K562 (cell line): ENCODE measurements around the gene TMEM202. TPM values are rescaled to one million over a fixed set of nuclear protein-coding genes. Genes with fewer than 3 reads are reported as not detected.
"Not testable (repeated sequence)": the region's sequence is repeated elsewhere in the genome, so short reads cannot be mapped to it uniquely, and the experiment has no call there.

Experiments
- ATAC-seq: fragments of 200-7000 bp; cut with Tn5 transposase; 3 replicates; pipeline ENCODE4 v1.9.1; 2020; ENCODE audit warnings: moderate library complexity
- BruUV-seq: library from RNA; stranded (reverse); fragments of 400-500 nt; replicated peaks from 2 replicates; lab custom pipeline; 2021; lab: Mats Ljungman, UMichigan
- CTCF ChIA-PET: fragments of 300-600 bp; formaldehyde crosslinking; extraction: SDS; loops from one replicate; lab custom pipeline; 2021; ENCODE audit warnings: low intra/inter-chr PET ratio; lab: Yijun Ruan, JAX
- POLR2A ChIA-PET: fragments of 300-600, 350-650 bp; sonication (Branson Sonifier 250); formaldehyde crosslinking; extraction: SDS; loops from one replicate; lab custom pipeline; 2021; ENCODE audit warnings: antibody characterized with exemption, inconsistent platforms; lab: Yijun Ruan, JAX
- DNase-seq, 4 experiments: peaks; one replicate each; pipeline versions ENCODE4 v3.0.0 to v3.0.0-alpha.2; 2011 to 2018; ENCODE audit warnings: low spot score in 3 of 4, mixed read lengths in 3 of 4; ENCODE audit errors: extremely low read depth in 1 of 4
- FAIRE-seq: peaks from 2 replicates; lab custom pipeline; 2011; peaks lifted over from hg19 to GRCh38; lab: Jason Lieb, UNC
- H2AFZ ChIP-seq: 2 replicates; pipeline ENCODE4 v1.6.0; 2011; ENCODE audit warnings: low read depth, low read length, control low read depth, inconsistent platforms
- H3K27ac ChIP-seq: fragments of 200-600 bp; 3 replicates; pipeline ENCODE4 v1.8.0; 2011; ENCODE audit warnings: low read depth, mild to moderate bottlenecking, control low read depth, inconsistent platforms, low read length, moderate library complexity, mixed read lengths; ENCODE audit errors: extremely low read depth
- H3K27me3 ChIP-seq, 2 experiments: fragments of 300-600 bp in 1 of 2; 2 replicates in 1 of 2; 3 replicates in 1 of 2; pipeline versions ENCODE4 v1.6.0 to v1.8.0; 2011; ENCODE audit warnings: inconsistent platforms in 2 of 2, low read length in 2 of 2, mild to moderate bottlenecking in 1 of 2, mixed read lengths in 1 of 2, moderate library complexity in 1 of 2; ENCODE audit not compliant: control insufficient read depth in 2 of 2, insufficient read depth in 2 of 2
- H3K36me3 ChIP-seq: fragments of 300-600 bp; 3 replicates; pipeline ENCODE4 v1.8.0; 2011; ENCODE audit warnings: mild to moderate bottlenecking, low read length, inconsistent platforms; ENCODE audit not compliant: control insufficient read depth, insufficient read depth
- H3K4me1 ChIP-seq, 2 experiments: fragments of 200-600 bp in 1 of 2; replicated peaks in 1 of 2; 2 replicates in 1 of 2; 3 replicates in 1 of 2; pipeline versions ENCODE4 v1.5.1 to v1.8.0; 2011; ENCODE audit warnings: inconsistent platforms in 2 of 2, low read length in 2 of 2, mild to moderate bottlenecking in 1 of 2, mixed read lengths in 1 of 2, moderate library complexity in 1 of 2; ENCODE audit not compliant: control insufficient read depth in 2 of 2, insufficient read depth in 2 of 2
- H3K4me2 ChIP-seq: 2 replicates; pipeline ENCODE4 v1.6.1; 2011; ENCODE audit warnings: low read length, control low read depth, inconsistent platforms, mixed read lengths; ENCODE audit not compliant: insufficient read depth
- H3K4me3 ChIP-seq: fragments of 200-600 bp; sonication (generic), shearing (Covaris generic); 2 replicates; pipeline ENCODE4 v1.5.1; 2016; ENCODE audit warnings: control low read depth, inconsistent platforms
- H3K79me2 ChIP-seq: fragments of 200-600 bp; 3 replicates; pipeline ENCODE4 v1.8.0; 2011; ENCODE audit warnings: low read length, inconsistent platforms; ENCODE audit not compliant: control insufficient read depth, insufficient read depth
- H3K9ac ChIP-seq, 2 experiments: 2 replicates each; pipeline versions ENCODE4 v1.6.0 to v1.6.1; 2011; ENCODE audit warnings: low read depth in 2 of 2, low read length in 2 of 2, control low read depth in 1 of 2, inconsistent platforms in 1 of 2, mild to moderate bottlenecking in 1 of 2, mixed read lengths in 1 of 2; ENCODE audit not compliant: insufficient read depth in 1 of 2
- H3K9me1 ChIP-seq: one replicate; pipeline ENCODE4 v1.6.0; 2011; ENCODE audit warnings: inconsistent platforms, mild to moderate bottlenecking, low read length, moderate library complexity; ENCODE audit not compliant: control insufficient read depth, insufficient read depth
- H3K9me3 ChIP-seq: replicated peaks from 2 replicates; pipeline ENCODE4 v1.5.1; 2011; ENCODE audit warnings: low read depth, low read length, inconsistent platforms; ENCODE audit not compliant: control insufficient read depth, insufficient read depth
- H4K20me1 ChIP-seq: replicated peaks from 2 replicates; pipeline ENCODE4 v1.6.1; 2011; ENCODE audit warnings: low read length, inconsistent platforms, mixed read lengths; ENCODE audit not compliant: control insufficient read depth, insufficient read depth
- HMGXB4 ChIP-seq: sonication (generic); formaldehyde crosslinking; IDR thresholded peaks from 2 replicates; pipeline ENCODE4 v1.8.1; 2023; ENCODE audit warnings: mild to moderate bottlenecking, missing genetic modification reagents
- NKRF ChIP-seq: fragments of 450-650 bp; IDR thresholded peaks from 2 replicates; pipeline ENCODE4 v1.6.1; 2016; ENCODE audit warnings: borderline replicate concordance
- SMARCB1 ChIP-seq: IDR thresholded peaks from 2 replicates; pipeline ENCODE4 v1.6.1; 2011; ENCODE audit warnings: improper control_type of control experiment, low read depth; ENCODE audit not compliant: insufficient read length
- STAT6 ChIP-seq: sonication (generic); formaldehyde crosslinking; IDR thresholded peaks from 2 replicates; pipeline ENCODE4 v1.8.1; 2023; ENCODE audit warnings: mild to moderate bottlenecking, missing genetic modification reagents
- ZBTB49 ChIP-seq: sonication (generic); formaldehyde crosslinking; IDR thresholded peaks from 2 replicates; pipeline ENCODE4 v1.8.0; 2022; ENCODE audit warnings: missing genetic modification reagents, mild to moderate bottlenecking, borderline replicate concordance
- ZNF583 ChIP-seq: fragments of 250-450 bp; sonication (Bioruptor Pico); IDR thresholded peaks from 2 replicates; pipeline ENCODE4 v1.4.0; 2020
- WGBS: fragments of 100-300 bp; shearing (Covaris generic); methylation state at CpG from one replicate; pipeline ENCODE4 v1.1.6; 2016; ENCODE audit warnings: low coverage, mixed read lengths; ENCODE audit not compliant: insufficient coverage; ENCODE audit errors: missing lambda C conversion rate; 5-methylcytosine and 5-hydroxymethylcytosine counted together
- in situ Hi-C: fragments of 300-500 bp; cut with MboI; formaldehyde crosslinking; loops from 4 replicates; pipeline ENCODE4 v1.15.0; 2018; ENCODE audit warnings: inconsistent platforms, mixed read lengths
- intact Hi-C: fragments of 100-400 bp; cut with micrococcal nuclease; formaldehyde crosslinking; loops from 2 replicates; pipeline ENCODE4 v1.14.2; 2022
- polyA plus RNA-seq, 8 experiments: library from polyadenylated mRNA; depleted of rRNA in 4 of 8; stranded (reverse) in 5 of 8; unstranded in 3 of 8; fragments of >200 nt; fragmentation: Nextera tagmentation in 2 of 8; fragmentation: Illumina TruSeq in 1 of 8; extraction: Ambion mirVana in 2 of 8; extraction: Trizol in 1 of 8; gene quantifications; 2 replicates each; pipeline versions ENCODE4 v1.2.1 to v1.2.3, GENCODE V29; 2011 to 2014; ENCODE audit warnings: inconsistent platforms in 1 of 8, missing spikeins in 1 of 8
- total RNA-seq, 7 experiments: library from RNA; depleted of rRNA in 6 of 7; stranded (reverse); fragments of >200 nt in 6 of 7; fragmentation: Illumina TruSeq in 2 of 7; extraction: Trizol in 2 of 7; gene quantifications; 2 replicates each; pipeline versions ENCODE4 v1.2.1 to v1.2.3, GENCODE V29; 2011 to 2021; ENCODE audit warnings: low replicate concordance in 1 of 7

TMEM202 gene
- total and polyA plus RNA-seq, 9 of the 15 experiments (the other 6 are each of a cell fraction or from before 2014, with no cell fraction given), result not detected

GRCh38 chr15:72437650-72438316, 39.7 kb downstream of the TMEM202 start (continued):
- no peak for TF ChIP-seq STAT6 (CRISPR knock-in tag)
- TF ChIP-seq HMGXB4 (CRISPR knock-in tag), result no peak
- no peak for TF ChIP-seq ZNF583 (CRISPR knock-in tag)
- no peak for TF ChIP-seq SMARCB1
- TF ChIP-seq NKRF, result no peak
- TF ChIP-seq ZBTB49 (CRISPR knock-in tag), result no peak

GRCh38 chr15:72442848-72443247, 44.7 kb downstream of the TMEM202 start:
- H3K9ac ChIP-seq, H3K9me1 ChIP-seq, intact Hi-C loops, CTCF ChIA-PET, DNase-seq, H3K4me1 ChIP-seq, H3K36me3 ChIP-seq, H3K9me3 ChIP-seq, H3K79me2 ChIP-seq, FAIRE-seq, H3K4me2 ChIP-seq, ATAC-seq, H3K27me3 ChIP-seq, POLR2A ChIA-PET, BruUV-seq, in situ Hi-C loops, H3K4me3 ChIP-seq, H3K27ac ChIP-seq, H2AFZ ChIP-seq, H4K20me1 ChIP-seq: not testable (repeated sequence)
- WGBS, result 0% methylated on average over 1 of the region's 5 CpGs
